ENCODE data around the gene FZD2. TPM values are rescaled to one million over a fixed set of nuclear protein-coding genes. Genes with fewer than 3 reads are reported as not detected.

The FZD2 gene
- total and polyA plus RNA-seq, 2 of the 8 experiments (the other 6 are each of a cell fraction or from before 2014, with no cell fraction given) = 17.6 to 86.7 TPM

- Histone ChIP-seq H4K5ac (ENCODE audit: insufficient read length, low read depth, low read length) (no peak overlapping the region), H4K91ac (replicated peaks; ENCODE audit: insufficient read length, low read length) (peak overlapping the region; percentile 98), H3K9ac (replicated peaks in 1 of 4; ENCODE audit: extremely low read depth in 1 of 4, low read depth in 3 of 4, low read length in 3 of 4) (no peak overlapping the region; a peak in 1 of 7 replicates), H3K18ac (ENCODE audit: extremely low read depth, low read length) (peak overlapping the region; percentile 36; the same call in 1 of the 2 replicates), H3K4me3 (ENCODE audit: extremely low read depth in 1 of 4, insufficient read depth in 2 of 4, low read depth in 3 of 4, low read length in 4 of 4) (no peak overlapping the region), H2BK20ac (ENCODE audit: low read length) (peak overlapping the region; percentile 67), H3K79me1 (ENCODE audit: low read depth, low read length) (no peaks in the 10 kb centered on the region), H3K4me2 (ENCODE audit: insufficient read depth in 1 of 2, low read depth in 2 of 2, low read length in 2 of 2) (peak overlapping the region in 1 of 2 experiments; percentile 17; a peak in 1 of 4 replicates), H3K14ac (ENCODE audit: insufficient read length) (no peak overlapping the region), H3K36me3 (ENCODE audit: control insufficient read depth in 2 of 4, insufficient read depth in 4 of 4, low read length in 3 of 4) (no peaks in the 10 kb centered on the region), H3K56ac (replicated peaks; ENCODE audit: insufficient read length, low read depth, low read length) (peak overlapping the region; percentile 56), H2BK5ac (ENCODE audit: low read depth, low read length) (peak overlapping the region; percentile 89; the same call in 1 of the 2 replicates), H4K8ac (ENCODE audit: extremely low read depth, insufficient read depth, low read length) (peak overlapping the region; percentile 28; the same call in 1 of the 2 replicates), H3K9me3 (ENCODE audit: insufficient read depth in 2 of 2, low read depth in 1 of 2, low read length in 1 of 2) (no peaks in the 10 kb centered on the region), H3K23me2 (ENCODE audit: low read depth, low read length) (no peaks in the 10 kb centered on the region), H3K23ac (ENCODE audit: insufficient read length) (no peak overlapping the region), H2BK12ac (ENCODE audit: low read depth, low read length) (peak overlapping the region; percentile 100), H2AFZ (ENCODE audit: low read length) (0 out of 2 replicates have a peak overlapping the region, but pooled peaks have one; percentile 61), H4K20me1 (replicated peaks in 1 of 2; ENCODE audit: control insufficient read depth in 1 of 2, insufficient read depth in 2 of 2, low read length in 2 of 2) (no peaks in the 10 kb centered on the region), H2BK15ac (ENCODE audit: low read length) (peak overlapping the region; percentile 99; the same call in 1 of the 2 replicates), H2AK5ac (ENCODE audit: low read depth, low read length) (peak overlapping the region; percentile 84; the same call in 1 of the 2 replicates), H3K4me1 (replicated peaks in 1 of 4; ENCODE audit: control insufficient read depth in 3 of 4, insufficient read depth in 4 of 4, low read length in 3 of 4) (peaks cover 4 to 16% (median 12%) of the 10 kb centered on the region in 4 experiments), H3K79me2 (ENCODE audit: control insufficient read depth in 1 of 2, insufficient read depth in 2 of 2, low read length in 2 of 2) (no peaks in the 10 kb centered on the region), H2BK120ac (replicated peaks; ENCODE audit: low read depth, low read length) (peak overlapping the region; percentile 73), H3K27ac (ENCODE audit: low read depth, low read length) (peak overlapping the region; percentile 43; the same call in 1 of the 2 replicates), H3K4ac (replicated peaks; ENCODE audit: insufficient read length, low read depth, low read length) (peak overlapping the region; percentile 96), H3K27me3 (replicated peaks in 1 of 4; ENCODE audit: control insufficient read depth in 3 of 4, extremely low read depth in 1 of 4, insufficient read depth in 3 of 4, low read length in 3 of 4) (no peaks in the 10 kb centered on the region)
- 85% methylated on average over 6 of the region's 6 CpGs; no CpG with 5 or more reads in 1 of the 2 experiments for WGBS, 2 experiments (ENCODE audit: extremely low coverage in 1 of 2, insufficient coverage in 1 of 2, insufficient read length in 1 of 2, insufficient replicate concordance in 2 of 2, low coverage in 1 of 2, low lambda C conversion rate in 2 of 2, missing lambda C conversion rate in 1 of 2)
- FAIRE-seq = no peak
- no peak for DNase-seq (ENCODE audit: low read depth in 1 of 2, low spot score in 2 of 2)
- POLR2A ChIA-PET (ENCODE audit: partially characterized antibody) = interaction anchor here (0.7 to 2.8 kb wide), 8 partner anchors 10 to 109 kb away, joined by 3 to 9 read pairs (median 3); no protein-coding TSS in a partner anchor
- CTCF ChIA-PET (ENCODE audit: partially characterized antibody) = interaction anchor here (0.6 to 4.9 kb wide), 13 partner anchors 11 to 187 kb away, joined by 3 to 23 read pairs (median 5); no protein-coding TSS in a partner anchor
- no peak for TF ChIP-seq HDAC6 (IDR thresholded peaks at IDR 0.05; ENCODE audit: low read depth, low read length)
- no peak for TF ChIP-seq CEBPB (IDR thresholded peaks at IDR 0.05; ENCODE audit: low read depth, low read length)
- TF ChIP-seq YY1 (IDR thresholded peaks at IDR 0.05; ENCODE audit: low read depth, low read length) = no peak
- TF ChIP-seq SP2 (IDR thresholded peaks at IDR 0.05; ENCODE audit: low read length) = no peak
- no peak for TF ChIP-seq TAF7 (optimal IDR thresholded peaks at IDR 0.05; ENCODE audit: borderline replicate concordance, low read depth, low read length)
- TF ChIP-seq CHD1 (IDR thresholded peaks at IDR 0.05; ENCODE audit: low read depth, low read length) = no peak
- TF ChIP-seq SIN3A (conservative IDR thresholded peaks at IDR 0.05 in 1 of 2, IDR thresholded peaks at IDR 0.05 in 1 of 2; ENCODE audit: low read depth in 1 of 2, low read length in 2 of 2) = no peak
- no peak for TF ChIP-seq EP300 (IDR thresholded peaks at IDR 0.05; ENCODE audit: borderline replicate concordance in 1 of 2, low read depth in 2 of 2, low read length in 2 of 2)
Measured at GRCh38 chr17:44608727-44609435, 51.6 kb downstream of the FZD2 start.

Data from H1 (cell line).